ENCODE measurements around the gene WRAP73. TPM values are rescaled to one million over a fixed set of nuclear protein-coding genes. Genes with fewer than 3 reads are reported as not detected.

Gene WRAP73
- total and polyA plus RNA-seq, 9 of the 15 experiments (the other 6 are each of a cell fraction or from before 2014, with no cell fraction given): 4.3 to 51.8 (median 30.1) TPM

- ChIA-PET POLR2A (interaction anchor here (0.7 to 2.4 kb wide), 4 partner anchors 11 to 30 kb away, joined by 3 to 7 read pairs (median 3); no protein-coding TSS in a partner anchor), CTCF (ENCODE audit: low intra/inter-chr PET ratio) (no interaction called here)
- H3K36me3 ChIP-seq (ENCODE audit: control insufficient read depth, insufficient read depth, low read length): no peaks in the 10 kb centered on the region
- H3K27ac ChIP-seq (ENCODE audit: extremely low read depth, low read depth, low read length): no peak overlapping the region
- H4K20me1 ChIP-seq (replicated peaks; ENCODE audit: control insufficient read depth, insufficient read depth, low read length): peaks cover 52% of the 10 kb centered on the region
- BruUV-seq (replicated peaks): no TSS peak
- H3K9me3 ChIP-seq (replicated peaks; ENCODE audit: control insufficient read depth, insufficient read depth, low read depth, low read length): no peaks in the 10 kb centered on the region
- no peak for DNase-seq (ENCODE audit: extremely low read depth in 1 of 4, low spot score in 3 of 4)
- H3K4me2 ChIP-seq (ENCODE audit: insufficient read depth, low read length): no peak overlapping the region
- no peak for TF ChIP-seq IFI16 (CRISPR knock-in tag; IDR thresholded peaks at IDR 0.05)
- no peak for TF ChIP-seq THAP7 (CRISPR knock-in tag; IDR thresholded peaks at IDR 0.05)
- TF ChIP-seq NFIC (IDR thresholded peaks at IDR 0.05): peak; percentile 68
- TF ChIP-seq SETDB1 (IDR thresholded peaks at IDR 0.05; ENCODE audit: low read length): no peak
- TF ChIP-seq ZNF609 (CRISPR knock-in tag; IDR thresholded peaks at IDR 0.05; ENCODE audit: borderline replicate concordance): no peak
- TF ChIP-seq PPARD (CRISPR knock-in tag; IDR thresholded peaks at IDR 0.05): no peak
- TF ChIP-seq ZKSCAN1 (IDR thresholded peaks at IDR 0.05; ENCODE audit: low read depth, low read length): peak; percentile 90
- TF ChIP-seq ESRRA (IDR thresholded peaks at IDR 0.05; ENCODE audit: borderline replicate concordance, low read depth): no peak
- no peak for TF ChIP-seq NFYB (IDR thresholded peaks at IDR 0.05; ENCODE audit: extremely low read depth, insufficient read length)
- no peak for TF ChIP-seq BCLAF1 (IDR thresholded peaks at IDR 0.05; ENCODE audit: borderline replicate concordance in 1 of 2, control insufficient read depth in 1 of 2, low read depth in 2 of 2, low read length in 1 of 2)
- no peak for TF ChIP-seq TGIF2 (CRISPR knock-in tag; IDR thresholded peaks at IDR 0.05)
- no peak for TF ChIP-seq ZNF695 (CRISPR knock-in tag; IDR thresholded peaks at IDR 0.05)
- no peak for TF ChIP-seq KHSRP (IDR thresholded peaks at IDR 0.05)
- TF ChIP-seq NELFE (IDR thresholded peaks at IDR 0.05; ENCODE audit: insufficient read depth, insufficient read length): no peak
- FAIRE-seq: no peak
- H3K9ac ChIP-seq (ENCODE audit: insufficient read depth in 1 of 2, low read depth in 2 of 2, low read length in 2 of 2): no peak overlapping the region; a peak in 1 of 4 replicates
- WGBS (ENCODE audit: insufficient coverage, low coverage, missing lambda C conversion rate): 13% methylated on average over 13 of the region's 15 CpGs
- peaks cover 48 to 68% of the 10 kb centered on the region in 2 experiments; a peak in 4 of 5 replicates for H3K27me3 ChIP-seq (ENCODE audit: control insufficient read depth in 2 of 2, insufficient read depth in 2 of 2, low read length in 2 of 2)
- no peak overlapping the region for H2AFZ ChIP-seq (ENCODE audit: low read depth, low read length)
- peaks cover 3 to 58% of the 10 kb centered on the region in 2 experiments; a peak in 3 of 5 replicates for H3K4me1 ChIP-seq (replicated peaks in 1 of 2; ENCODE audit: control insufficient read depth in 2 of 2, insufficient read depth in 2 of 2, low read length in 2 of 2)
- peaks cover 4% of the 10 kb centered on the region for H3K9me1 ChIP-seq (ENCODE audit: control insufficient read depth, insufficient read depth, low read length)
- in situ Hi-C loops (cut with MboI): no loop called here
- ATAC-seq: no peak
- H3K79me2 ChIP-seq (ENCODE audit: control insufficient read depth, insufficient read depth, low read length): no peaks in the 10 kb centered on the region
- H3K4me3 ChIP-seq: no peak overlapping the region
- intact Hi-C loops (cut with micrococcal nuclease): no loop called here
Measured at GRCh38 chr1:3670823-3671265, 20.9 kb upstream of the WRAP73 start.
